ENCODE results near the gene CD226.

Gene CD226

DNA sequence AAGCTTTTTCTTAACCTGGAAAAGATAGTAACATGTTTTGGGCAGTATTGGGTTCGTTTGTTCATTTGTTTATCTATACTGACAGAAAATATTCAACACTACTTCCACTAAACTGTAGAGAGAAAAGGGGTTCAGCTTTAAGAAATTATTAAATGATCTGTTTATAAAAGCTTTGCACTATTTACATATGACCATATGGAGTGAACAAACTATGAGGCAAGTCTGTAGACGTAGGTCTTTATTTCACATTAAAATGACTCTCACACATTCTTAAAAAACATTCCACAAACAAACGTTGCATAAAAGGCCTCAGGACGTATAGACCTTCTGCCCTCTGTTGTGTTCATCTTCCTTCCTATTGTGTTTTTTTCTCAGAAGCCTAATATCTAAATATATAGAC lies 94.6 kb downstream of the CD226 start:
- H3K27ac ChIP-seq (ENCODE audit: low read depth, low read length): no peak overlapping the region
- no peaks in the 10 kb centered on the region for H3K27me3 ChIP-seq (ENCODE audit: control insufficient read depth in 1 of 2, insufficient read depth in 2 of 2, low read length in 2 of 2)
- no peaks in the 10 kb centered on the region for H3K9me3 ChIP-seq (ENCODE audit: control insufficient read depth in 1 of 2, low read length in 2 of 2)
- no peaks in the 10 kb centered on the region for H3K36me3 ChIP-seq (ENCODE audit: control insufficient read depth in 1 of 2, insufficient read depth in 2 of 2, low read length in 2 of 2)
- no peak overlapping the region for H3K4me3 ChIP-seq (ENCODE audit: low read depth in 1 of 2, low read length in 2 of 2)
- H3K4me1 ChIP-seq (ENCODE audit: control insufficient read depth in 1 of 2, insufficient read depth in 2 of 2, low read length in 2 of 2): no peaks in the 10 kb centered on the region
- no peak overlapping the region for H3K9ac ChIP-seq (ENCODE audit: low read depth in 1 of 2, low read length in 2 of 2)

DNA sequence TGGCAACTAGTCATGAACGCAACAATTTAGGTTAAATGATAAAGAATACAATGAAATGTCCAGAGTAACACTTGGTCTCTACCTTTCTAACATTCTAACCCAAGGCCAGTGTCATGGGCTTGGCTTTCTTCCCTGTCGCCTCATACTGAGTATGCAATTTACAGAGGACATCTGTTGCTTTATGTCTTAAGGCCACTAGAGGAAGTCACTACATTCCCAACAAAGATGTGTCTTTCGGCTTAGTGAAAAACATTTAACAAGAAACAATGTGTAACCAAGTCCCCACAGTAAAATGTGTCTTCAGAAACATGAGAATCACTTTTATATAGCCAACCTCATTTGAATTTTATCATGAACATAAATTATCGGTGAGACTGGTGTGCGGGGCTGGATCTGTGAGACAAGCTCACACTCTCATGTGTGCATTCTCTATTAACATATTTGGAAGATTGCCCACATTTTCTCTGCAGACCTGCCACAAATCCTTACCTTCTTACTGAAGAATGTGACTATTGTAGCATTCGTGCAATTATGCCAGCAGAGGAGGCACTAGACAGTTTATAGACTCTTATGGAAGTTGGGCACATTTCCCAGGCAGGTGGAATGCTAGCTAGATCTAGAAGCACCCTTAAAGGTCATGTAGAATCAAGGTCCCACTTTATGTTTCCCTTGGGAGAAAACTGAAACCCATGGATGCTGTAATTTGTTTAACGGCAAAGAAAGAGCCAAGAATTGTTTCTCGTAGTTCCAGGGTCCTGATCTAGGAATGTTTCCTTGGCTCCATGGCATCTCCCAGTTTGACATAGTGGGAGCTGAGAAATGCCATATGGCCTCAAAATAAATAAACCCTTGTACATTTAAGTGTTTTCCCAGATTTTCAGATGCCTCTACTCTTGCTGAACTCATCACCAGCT lies 101.8 kb downstream of the CD226 start:
- no peak overlapping the region for H3K27ac ChIP-seq (ENCODE audit: low read depth, low read length)
- no peaks in the 10 kb centered on the region for H3K4me1 ChIP-seq (ENCODE audit: control insufficient read depth in 1 of 2, insufficient read depth in 2 of 2, low read length in 2 of 2)
- no peak overlapping the region for H3K9ac ChIP-seq (ENCODE audit: low read depth in 1 of 2, low read length in 2 of 2)
- H3K4me3 ChIP-seq (ENCODE audit: low read depth in 1 of 2, low read length in 2 of 2): no peak overlapping the region
- no peaks in the 10 kb centered on the region for H3K36me3 ChIP-seq (ENCODE audit: control insufficient read depth in 1 of 2, insufficient read depth in 2 of 2, low read length in 2 of 2)
- H3K27me3 ChIP-seq (ENCODE audit: control insufficient read depth in 1 of 2, insufficient read depth in 2 of 2, low read length in 2 of 2): no peaks in the 10 kb centered on the region
- no peaks in the 10 kb centered on the region for H3K9me3 ChIP-seq (ENCODE audit: control insufficient read depth in 1 of 2, low read length in 2 of 2)

DNA sequence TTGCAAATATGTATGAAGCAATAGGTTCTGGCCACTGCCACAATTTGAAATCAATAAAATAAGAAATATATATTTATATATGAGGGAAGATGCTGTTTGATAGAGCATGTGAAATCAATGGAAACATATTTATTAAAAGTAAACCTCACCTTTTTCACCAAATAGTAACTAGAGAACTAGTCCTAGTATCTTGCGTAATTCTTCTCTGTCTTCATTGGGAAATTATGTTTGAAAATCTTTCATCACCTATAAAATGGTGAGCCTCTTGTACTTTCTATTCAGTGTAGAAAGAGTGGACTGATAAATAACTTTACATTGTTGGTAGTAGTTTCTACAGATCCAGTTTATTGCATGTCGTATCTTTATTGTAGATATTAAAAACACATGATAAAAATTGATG lies 103.0 kb downstream of the CD226 start:
- Histone ChIP-seq H3K9ac (ENCODE audit: low read depth in 1 of 2, low read length in 2 of 2) (no peak overlapping the region), H3K27me3 (ENCODE audit: control insufficient read depth in 1 of 2, insufficient read depth in 2 of 2, low read length in 2 of 2) (no peaks in the 10 kb centered on the region), H3K27ac (ENCODE audit: low read depth, low read length) (no peak overlapping the region), H3K4me1 (ENCODE audit: control insufficient read depth in 1 of 2, insufficient read depth in 2 of 2, low read length in 2 of 2) (no peaks in the 10 kb centered on the region), H3K36me3 (ENCODE audit: control insufficient read depth in 1 of 2, insufficient read depth in 2 of 2, low read length in 2 of 2) (no peaks in the 10 kb centered on the region), H3K4me3 (ENCODE audit: low read depth in 1 of 2, low read length in 2 of 2) (no peak overlapping the region), H3K9me3 (ENCODE audit: control insufficient read depth in 1 of 2, low read length in 2 of 2) (no peaks in the 10 kb centered on the region)

DNA sequence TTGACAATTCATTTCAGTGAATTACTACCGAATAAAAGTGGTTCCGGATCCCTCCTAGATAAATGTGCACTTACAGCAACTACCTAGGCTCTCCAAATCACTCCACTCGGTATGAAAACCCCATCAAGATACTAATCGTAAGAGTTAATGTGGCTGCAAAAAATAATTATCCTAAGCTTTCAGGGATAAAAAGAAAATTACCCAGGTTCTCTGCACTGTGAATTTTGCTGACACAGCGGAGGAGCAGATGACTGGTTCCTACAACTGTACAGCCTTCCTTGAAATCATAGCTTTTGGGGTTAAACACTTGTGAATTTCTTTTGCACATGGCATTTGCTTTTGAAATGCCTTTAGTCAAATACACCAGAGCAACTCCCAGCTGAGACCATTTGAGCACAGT lies 104.7 kb downstream of the CD226 start:
- H3K9me3 ChIP-seq (ENCODE audit: control insufficient read depth in 1 of 2, low read length in 2 of 2): no peaks in the 10 kb centered on the region
- H3K4me3 ChIP-seq (ENCODE audit: low read depth in 1 of 2, low read length in 2 of 2): no peak overlapping the region
- H3K27me3 ChIP-seq (ENCODE audit: control insufficient read depth in 1 of 2, insufficient read depth in 2 of 2, low read length in 2 of 2): no peaks in the 10 kb centered on the region
- no peak overlapping the region for H3K9ac ChIP-seq (ENCODE audit: low read depth in 1 of 2, low read length in 2 of 2)
- H3K36me3 ChIP-seq (ENCODE audit: control insufficient read depth in 1 of 2, insufficient read depth in 2 of 2, low read length in 2 of 2): no peaks in the 10 kb centered on the region
- no peak overlapping the region for H3K27ac ChIP-seq (ENCODE audit: low read depth, low read length)
- no peaks in the 10 kb centered on the region for H3K4me1 ChIP-seq (ENCODE audit: control insufficient read depth in 1 of 2, insufficient read depth in 2 of 2, low read length in 2 of 2)

DNA sequence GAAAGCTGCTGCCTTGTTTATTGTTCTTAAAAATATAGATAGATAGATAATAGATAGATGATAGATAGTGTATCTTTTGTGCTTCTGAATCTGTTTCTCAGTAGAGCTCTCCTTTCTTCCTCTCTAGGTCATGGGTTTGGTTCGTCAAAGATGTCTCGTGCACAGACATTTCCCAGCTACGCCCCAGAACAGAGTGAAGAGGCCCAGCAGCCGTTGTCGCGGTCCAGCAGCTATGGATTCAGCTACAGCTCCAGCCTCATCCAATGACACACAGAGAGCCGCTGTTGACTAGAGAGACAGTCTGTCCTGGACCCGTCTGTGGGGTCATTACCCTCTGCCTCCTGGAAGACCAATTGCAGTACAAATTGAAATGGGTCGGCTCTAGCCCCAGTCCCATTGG lies 106.6 kb downstream of the CD226 start:
- Histone ChIP-seq H3K27me3 (ENCODE audit: control insufficient read depth in 1 of 2, insufficient read depth in 2 of 2, low read length in 2 of 2) (no peaks in the 10 kb centered on the region), H3K4me1 (ENCODE audit: control insufficient read depth in 1 of 2, insufficient read depth in 2 of 2, low read length in 2 of 2) (no peaks in the 10 kb centered on the region)

DNA sequence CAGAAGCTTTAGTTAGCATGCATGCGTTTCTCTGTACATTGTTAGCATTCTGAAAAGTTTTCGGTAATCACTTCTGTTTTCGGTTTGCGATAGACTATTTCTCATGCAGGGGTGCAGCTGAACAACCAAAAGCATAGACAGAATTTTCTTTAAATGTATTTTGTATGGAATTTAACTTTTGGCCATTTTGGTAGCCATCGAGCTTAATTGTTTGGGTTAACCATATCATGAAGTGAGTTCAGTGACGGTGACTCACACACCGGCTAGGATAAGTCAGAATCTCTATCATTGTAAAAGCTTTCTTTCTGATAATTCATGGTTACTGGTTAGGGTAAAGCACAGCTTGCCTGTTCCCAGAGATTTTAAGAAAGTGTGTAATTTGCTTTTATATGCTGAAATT lies 107.2 kb downstream of the CD226 start:
- Histone ChIP-seq H3K4me3 (ENCODE audit: low read depth in 1 of 2, low read length in 2 of 2) (no peak overlapping the region), H3K4me1 (ENCODE audit: control insufficient read depth in 1 of 2, insufficient read depth in 2 of 2, low read length in 2 of 2) (no peaks in the 10 kb centered on the region), H3K9ac (ENCODE audit: low read depth in 1 of 2, low read length in 2 of 2) (no peak overlapping the region), H3K27me3 (ENCODE audit: control insufficient read depth in 1 of 2, insufficient read depth in 2 of 2, low read length in 2 of 2) (no peaks in the 10 kb centered on the region), H3K27ac (ENCODE audit: low read depth, low read length) (no peak overlapping the region), H3K9me3 (ENCODE audit: control insufficient read depth in 1 of 2, low read length in 2 of 2) (no peaks in the 10 kb centered on the region), H3K36me3 (ENCODE audit: control insufficient read depth in 1 of 2, insufficient read depth in 2 of 2, low read length in 2 of 2) (no peaks in the 10 kb centered on the region)

More for the DNA sequence above, 106.6 kb downstream of the CD226 start:
- Histone ChIP-seq H3K9me3 (ENCODE audit: control insufficient read depth in 1 of 2, low read length in 2 of 2) (no peaks in the 10 kb centered on the region), H3K36me3 (ENCODE audit: control insufficient read depth in 1 of 2, insufficient read depth in 2 of 2, low read length in 2 of 2) (no peaks in the 10 kb centered on the region), H3K4me3 (ENCODE audit: low read depth in 1 of 2, low read length in 2 of 2) (no peak overlapping the region), H3K27ac (ENCODE audit: low read depth, low read length) (no peak overlapping the region), H3K9ac (ENCODE audit: low read depth in 1 of 2, low read length in 2 of 2) (no peak overlapping the region)

DNA sequence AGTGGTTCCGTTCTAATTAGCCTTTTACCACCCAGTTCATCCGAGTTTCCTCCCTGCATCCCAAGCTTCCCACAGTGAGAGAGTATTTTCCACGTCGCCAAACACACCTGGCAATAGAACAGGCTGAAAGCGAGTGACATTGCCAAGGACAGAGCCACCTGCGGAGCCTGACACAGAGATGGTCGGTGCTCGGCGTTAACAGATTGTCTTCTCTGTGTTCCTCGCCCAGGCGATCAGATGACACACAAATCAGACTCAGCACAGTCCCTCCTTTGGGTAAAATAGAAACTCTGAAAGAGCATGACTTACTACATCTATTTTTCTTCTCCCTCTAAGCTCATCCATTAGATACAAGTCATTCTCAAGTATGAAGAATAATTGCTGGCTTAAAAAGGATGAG lies 107.7 kb downstream of the CD226 start:
- H3K4me1 ChIP-seq (ENCODE audit: control insufficient read depth in 1 of 2, insufficient read depth in 2 of 2, low read length in 2 of 2): no peaks in the 10 kb centered on the region
- no peak overlapping the region for H3K27ac ChIP-seq (ENCODE audit: low read depth, low read length)
- no peaks in the 10 kb centered on the region for H3K9me3 ChIP-seq (ENCODE audit: control insufficient read depth in 1 of 2, low read length in 2 of 2)
- H3K36me3 ChIP-seq (ENCODE audit: control insufficient read depth in 1 of 2, insufficient read depth in 2 of 2, low read length in 2 of 2): no peaks in the 10 kb centered on the region
- H3K27me3 ChIP-seq (ENCODE audit: control insufficient read depth in 1 of 2, insufficient read depth in 2 of 2, low read length in 2 of 2): no peaks in the 10 kb centered on the region
- H3K4me3 ChIP-seq (ENCODE audit: low read depth in 1 of 2, low read length in 2 of 2): no peak overlapping the region
- no peak overlapping the region for H3K9ac ChIP-seq (ENCODE audit: low read depth in 1 of 2, low read length in 2 of 2)

DNA sequence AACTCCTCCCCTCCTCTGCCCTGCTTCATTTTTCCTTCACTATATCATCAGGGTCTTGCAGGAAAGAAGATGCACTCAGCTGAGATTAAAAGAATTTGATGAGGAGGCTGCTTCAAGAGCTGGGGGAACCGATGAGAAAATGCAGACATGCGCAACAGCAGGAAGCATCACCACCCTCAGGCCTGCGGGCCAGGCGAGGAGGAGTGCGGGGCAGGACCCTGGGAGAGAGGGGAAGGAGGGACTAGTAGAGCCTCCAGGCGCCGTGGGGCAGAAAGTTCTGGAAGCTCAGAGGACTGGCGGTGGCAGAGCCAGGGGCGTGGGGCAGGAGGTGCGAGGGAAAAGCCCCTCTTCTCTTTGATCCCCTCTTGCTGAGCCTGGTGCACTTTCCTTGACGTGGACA lies 108.2 kb downstream of the CD226 start:
- no peaks in the 10 kb centered on the region for H3K36me3 ChIP-seq (ENCODE audit: control insufficient read depth in 1 of 2, insufficient read depth in 2 of 2, low read length in 2 of 2)
- H3K4me3 ChIP-seq (ENCODE audit: low read depth in 1 of 2, low read length in 2 of 2): no peak overlapping the region
- no peaks in the 10 kb centered on the region for H3K9me3 ChIP-seq (ENCODE audit: control insufficient read depth in 1 of 2, low read length in 2 of 2)
- no peaks in the 10 kb centered on the region for H3K4me1 ChIP-seq (ENCODE audit: control insufficient read depth in 1 of 2, insufficient read depth in 2 of 2, low read length in 2 of 2)
- no peak overlapping the region for H3K27ac ChIP-seq (ENCODE audit: low read depth, low read length)
- H3K9ac ChIP-seq (ENCODE audit: low read depth in 1 of 2, low read length in 2 of 2): no peak overlapping the region
- no peaks in the 10 kb centered on the region for H3K27me3 ChIP-seq (ENCODE audit: control insufficient read depth in 1 of 2, insufficient read depth in 2 of 2, low read length in 2 of 2)

DNA sequence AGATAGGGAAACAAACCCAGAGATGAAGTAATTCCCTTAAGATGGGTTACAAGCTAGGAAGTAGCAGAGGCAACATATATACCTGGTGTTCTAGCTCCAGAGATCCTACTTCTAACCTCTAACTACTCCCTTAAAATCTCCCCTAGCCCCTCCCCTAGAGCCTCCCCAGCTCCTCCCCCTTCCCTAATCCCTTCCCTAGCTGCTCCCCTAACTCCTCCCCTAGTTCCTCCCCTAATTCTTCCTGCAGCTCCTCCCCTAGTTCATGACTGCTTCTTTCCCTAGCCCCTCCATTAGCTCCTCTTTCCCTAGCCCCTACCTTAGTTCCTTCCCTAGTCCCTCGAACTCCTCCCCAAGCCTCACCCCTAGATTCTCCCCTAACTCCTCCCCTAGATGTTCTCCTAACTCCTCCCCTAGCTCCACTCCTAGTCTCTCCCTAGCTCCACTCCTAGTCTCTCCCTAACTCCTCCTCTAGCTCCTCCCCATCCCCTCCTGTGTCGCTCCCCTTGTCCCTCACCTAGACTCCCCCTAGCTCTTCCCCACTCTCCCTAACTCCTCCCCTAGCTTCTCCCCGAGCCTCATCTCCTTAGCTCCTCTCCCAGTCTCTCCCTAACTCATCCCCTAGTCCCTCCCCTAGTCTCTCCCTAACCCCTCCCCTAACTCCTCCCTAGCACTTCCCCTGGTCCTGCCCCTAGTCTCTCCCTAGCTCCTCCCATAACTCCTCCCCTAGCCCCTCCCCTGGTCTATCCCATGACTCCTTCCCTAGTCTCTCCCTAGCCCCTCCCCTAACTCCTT lies 108.9 kb downstream of the CD226 start:
- H3K36me3 ChIP-seq (ENCODE audit: control insufficient read depth in 1 of 2, insufficient read depth in 2 of 2, low read length in 2 of 2): no peaks in the 10 kb centered on the region
- no peaks in the 10 kb centered on the region for H3K4me1 ChIP-seq (ENCODE audit: control insufficient read depth in 1 of 2, insufficient read depth in 2 of 2, low read length in 2 of 2)
- H3K9ac ChIP-seq (ENCODE audit: low read depth in 1 of 2, low read length in 2 of 2): no peak overlapping the region
- no peaks in the 10 kb centered on the region for H3K9me3 ChIP-seq (ENCODE audit: control insufficient read depth in 1 of 2, low read length in 2 of 2)
- no peak overlapping the region for H3K27ac ChIP-seq (ENCODE audit: low read depth, low read length)
- H3K4me3 ChIP-seq (ENCODE audit: low read depth in 1 of 2, low read length in 2 of 2): no peak overlapping the region
- no peaks in the 10 kb centered on the region for H3K27me3 ChIP-seq (ENCODE audit: control insufficient read depth in 1 of 2, insufficient read depth in 2 of 2, low read length in 2 of 2)

DNA sequence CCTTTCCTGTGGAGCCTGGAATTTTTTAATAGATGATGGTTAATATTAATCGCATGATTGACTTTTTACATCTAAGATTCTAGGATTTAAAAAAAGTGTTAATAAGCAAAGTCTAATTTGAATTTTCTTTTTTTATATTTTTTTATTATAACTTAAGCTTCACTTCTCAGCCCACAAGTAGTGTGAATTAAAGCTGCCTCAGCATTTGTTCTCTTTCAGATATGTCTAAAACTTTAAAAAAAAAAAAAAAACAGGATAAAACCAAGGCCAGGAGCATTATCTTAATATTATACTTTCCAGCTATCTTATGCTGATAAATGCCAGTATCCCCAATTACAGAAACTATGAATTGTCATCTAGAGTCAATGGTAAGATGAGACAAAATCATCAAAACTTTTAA lies 109.7 kb downstream of the CD226 start:
- no peaks in the 10 kb centered on the region for H3K4me1 ChIP-seq (ENCODE audit: control insufficient read depth in 1 of 2, insufficient read depth in 2 of 2, low read length in 2 of 2)
- H3K9ac ChIP-seq (ENCODE audit: low read depth in 1 of 2, low read length in 2 of 2): no peak overlapping the region
- no peak overlapping the region for H3K27ac ChIP-seq (ENCODE audit: low read depth, low read length)
- H3K9me3 ChIP-seq (ENCODE audit: control insufficient read depth in 1 of 2, low read length in 2 of 2): no peaks in the 10 kb centered on the region
- H3K4me3 ChIP-seq (ENCODE audit: low read depth in 1 of 2, low read length in 2 of 2): no peak overlapping the region
- no peaks in the 10 kb centered on the region for H3K36me3 ChIP-seq (ENCODE audit: control insufficient read depth in 1 of 2, insufficient read depth in 2 of 2, low read length in 2 of 2)
- H3K27me3 ChIP-seq (ENCODE audit: control insufficient read depth in 1 of 2, insufficient read depth in 2 of 2, low read length in 2 of 2): no peaks in the 10 kb centered on the region
